ENCODE measurements around the gene CRTAC1. TPM values are rescaled to one million over a fixed set of nuclear protein-coding genes. Genes with fewer than 3 reads are reported as not detected.

Gene CRTAC1
- total and polyA plus RNA-seq, 2 donors (not counting 3 experiments of a cell fraction or from before 2014, with no cell fraction given): 1.4 to 3.0 TPM

DNA sequence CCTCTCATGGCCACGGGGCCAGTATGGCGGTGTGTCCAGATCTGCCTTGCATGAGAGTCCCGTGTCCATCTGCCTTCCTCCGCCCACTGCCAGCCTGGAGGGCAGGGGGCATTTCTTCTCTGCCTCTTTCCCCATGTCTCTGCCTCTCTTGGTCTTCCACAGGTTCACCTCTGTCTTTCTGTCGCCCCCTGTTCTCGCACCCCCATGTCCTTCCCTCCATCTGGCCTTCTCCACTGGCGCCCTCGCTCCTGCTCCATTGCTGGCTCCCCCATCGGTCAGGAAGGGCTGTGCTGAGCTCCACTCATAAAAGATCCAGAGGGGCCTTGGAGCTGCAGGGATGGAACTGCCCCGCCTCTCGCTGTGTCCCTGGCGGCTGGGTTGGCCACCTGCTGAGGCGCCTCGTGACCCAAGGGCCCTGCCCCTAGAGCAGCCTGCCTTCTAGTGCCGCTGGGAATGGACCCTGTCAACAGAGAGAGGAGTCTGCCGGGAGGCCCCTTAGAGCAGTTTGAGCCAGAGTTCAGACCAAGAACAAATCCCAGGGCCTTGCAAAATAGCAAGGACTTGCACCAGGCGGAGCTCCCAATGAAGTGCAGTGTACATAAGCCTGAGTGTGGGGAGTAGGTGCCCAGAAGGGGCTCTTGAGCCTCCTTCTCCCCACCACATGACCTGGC lies 138.8 kb downstream of the CRTAC1 start:
- H3K4me2 ChIP-seq (ENCODE audit: insufficient read depth, low read length): no peak overlapping the region
- dilution Hi-C loops (cut with MboI; ENCODE audit: extremely low pct_ligation_motif_present, low sequenced_read_pairs) (no loop called here), intact Hi-C loops (cut with micrococcal nuclease) (no loop called here)
- H3K4me3 ChIP-seq (replicated peaks in 1 of 3; ENCODE audit: insufficient read depth in 1 of 3, low read depth in 1 of 3, low read length in 3 of 3): no peak overlapping the region
- H3K27ac ChIP-seq (ENCODE audit: insufficient read depth, low read depth, low read length): no peak overlapping the region
- no peaks in the 10 kb centered on the region for H3K27me3 ChIP-seq (ENCODE audit: control insufficient read depth in 2 of 2, insufficient read depth in 2 of 2, low read length in 2 of 2)
- H2AFZ ChIP-seq (ENCODE audit: low read depth, low read length): no peak overlapping the region
- no peak overlapping the region for H3K9ac ChIP-seq (replicated peaks; ENCODE audit: extremely low read depth, insufficient read depth, low read length)
- peaks cover 17% of the 10 kb centered on the region for H3K4me1 ChIP-seq (ENCODE audit: control insufficient read depth, extremely low read depth, insufficient read depth, low read length)
- POLR2A ChIA-PET: no interaction called here
- DNase-seq (ENCODE audit: low read depth, low spot score): no peak
- H3K79me2 ChIP-seq (ENCODE audit: control insufficient read depth, insufficient read depth, low read length): no peaks in the 10 kb centered on the region
- no peak for TF ChIP-seq POLR2AphosphoS5 (IDR thresholded peaks at IDR 0.05; ENCODE audit: insufficient read depth, low read depth, low read length)
- no peak for TF ChIP-seq POLR2A (IDR thresholded peaks at IDR 0.05; ENCODE audit: low read depth, low read length)
- CTCF ChIA-PET: no interaction called here
- no TSS peak for BruUV-seq (replicated peaks)
- no peak for FAIRE-seq
- no peaks in the 10 kb centered on the region for H3K9me1 ChIP-seq (replicated peaks; ENCODE audit: control insufficient read depth, extremely low read depth, insufficient read depth, low read length)
- H3K36me3 ChIP-seq (ENCODE audit: control insufficient read depth in 2 of 2, extremely low read depth in 1 of 2, insufficient read depth in 2 of 2, low read length in 2 of 2): no peaks in the 10 kb centered on the region
- H3K9me3 ChIP-seq (replicated peaks; ENCODE audit: control insufficient read depth, insufficient read depth, low read length): no peaks in the 10 kb centered on the region
- H4K20me1 ChIP-seq (replicated peaks; ENCODE audit: control insufficient read depth, extremely low read depth, insufficient read depth, low read length): no peaks in the 10 kb centered on the region

DNA sequence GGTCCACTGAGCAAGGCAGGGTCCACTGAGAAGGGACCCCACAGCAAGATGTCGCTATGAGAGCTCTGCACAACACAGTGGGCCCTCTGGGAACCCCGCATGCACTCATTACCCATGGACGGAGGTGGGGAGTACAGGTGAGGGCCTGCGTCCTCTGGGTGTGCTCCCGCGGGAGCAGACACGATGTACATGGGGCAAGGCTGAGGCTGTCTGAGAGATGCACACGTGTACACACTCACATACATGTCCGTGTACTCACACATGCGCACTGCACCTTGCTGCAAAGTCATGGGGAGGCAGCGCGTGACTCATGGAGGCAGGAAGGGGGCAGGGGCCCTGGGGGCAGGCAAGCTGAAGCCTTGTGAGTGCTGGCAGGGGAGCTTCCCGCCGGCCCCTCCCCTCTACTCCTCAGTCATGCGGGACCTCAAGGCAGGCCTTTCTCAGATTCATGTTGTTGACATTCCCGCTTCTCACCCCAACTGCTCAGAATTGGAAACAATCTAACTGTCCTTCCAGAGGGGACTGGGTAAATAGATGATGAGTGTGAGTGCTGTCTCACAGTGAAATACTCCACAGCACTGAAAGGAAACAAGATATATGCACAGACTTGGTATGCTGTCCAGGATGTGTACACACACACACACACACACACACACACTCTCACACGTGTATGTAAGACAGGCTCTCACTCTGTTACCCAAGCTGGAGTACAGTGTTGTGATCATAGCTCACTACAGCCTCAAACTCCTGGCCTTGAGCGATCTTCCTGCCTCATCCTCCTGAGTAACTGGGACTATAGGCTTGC lies 140.8 kb downstream of the CRTAC1 start:
- H2AFZ ChIP-seq (ENCODE audit: low read depth, low read length): peak overlapping the region; percentile 3
- intact Hi-C loops (cut with micrococcal nuclease): no loop called here
- H3K27ac ChIP-seq (ENCODE audit: insufficient read depth, low read depth, low read length): peak overlapping the region; percentile 2
- H3K27me3 ChIP-seq (ENCODE audit: control insufficient read depth in 2 of 2, insufficient read depth in 2 of 2, low read length in 2 of 2): no peaks in the 10 kb centered on the region
- H3K9me1 ChIP-seq (replicated peaks; ENCODE audit: control insufficient read depth, extremely low read depth, insufficient read depth, low read length): no peaks in the 10 kb centered on the region
- no peaks in the 10 kb centered on the region for H3K79me2 ChIP-seq (ENCODE audit: control insufficient read depth, insufficient read depth, low read length)
- H3K4me3 ChIP-seq (replicated peaks in 1 of 3; ENCODE audit: insufficient read depth in 1 of 3, low read depth in 1 of 3, low read length in 3 of 3): no peak overlapping the region
- H4K20me1 ChIP-seq (replicated peaks; ENCODE audit: control insufficient read depth, extremely low read depth, insufficient read depth, low read length): no peaks in the 10 kb centered on the region
- peak; percentile 71 for DNase-seq (ENCODE audit: low read depth, low spot score)
- H3K4me2 ChIP-seq (ENCODE audit: insufficient read depth, low read length): no peak overlapping the region
- peak; percentile 68 for FAIRE-seq
- POLR2A ChIA-PET: no interaction called here
- no peaks in the 10 kb centered on the region for H3K9me3 ChIP-seq (replicated peaks; ENCODE audit: control insufficient read depth, insufficient read depth, low read length)
- H3K36me3 ChIP-seq (ENCODE audit: control insufficient read depth in 2 of 2, extremely low read depth in 1 of 2, insufficient read depth in 2 of 2, low read length in 2 of 2): no peaks in the 10 kb centered on the region
- peaks cover 2% of the 10 kb centered on the region for H3K4me1 ChIP-seq (ENCODE audit: control insufficient read depth, extremely low read depth, insufficient read depth, low read length)
- dilution Hi-C loops (cut with MboI; ENCODE audit: extremely low pct_ligation_motif_present, low sequenced_read_pairs): no loop called here
- CTCF ChIA-PET: interaction anchor here (1.1 to 2.4 kb wide), 4 partner anchors 13 to 72 kb away, joined by 4 to 19 read pairs (median 13); no protein-coding TSS in a partner anchor
- no peak overlapping the region for H3K9ac ChIP-seq (replicated peaks; ENCODE audit: extremely low read depth, insufficient read depth, low read length)
- TF ChIP-seq, protein P1, sequence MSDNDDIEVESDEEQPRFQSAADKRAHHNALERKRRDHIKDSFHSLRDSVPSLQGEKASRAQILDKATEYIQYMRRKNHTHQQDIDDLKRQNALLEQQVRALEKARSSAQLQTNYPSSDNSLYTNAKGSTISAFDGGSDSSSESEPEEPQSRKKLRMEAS (IDR thresholded peaks at IDR 0.05; ENCODE audit: insufficient read depth, insufficient read length): no peak
- TF ChIP-seq POLR2AphosphoS5 (IDR thresholded peaks at IDR 0.05; ENCODE audit: insufficient read depth, low read depth, low read length) (peak; percentile 16), FOS (IDR thresholded peaks at IDR 0.05; ENCODE audit: borderline replicate concordance, insufficient read depth, low read length) (peak; percentile 44)
- no TSS peak for BruUV-seq (replicated peaks)
